Measurements from ENCODE around the gene SYNPO2.

DNA sequence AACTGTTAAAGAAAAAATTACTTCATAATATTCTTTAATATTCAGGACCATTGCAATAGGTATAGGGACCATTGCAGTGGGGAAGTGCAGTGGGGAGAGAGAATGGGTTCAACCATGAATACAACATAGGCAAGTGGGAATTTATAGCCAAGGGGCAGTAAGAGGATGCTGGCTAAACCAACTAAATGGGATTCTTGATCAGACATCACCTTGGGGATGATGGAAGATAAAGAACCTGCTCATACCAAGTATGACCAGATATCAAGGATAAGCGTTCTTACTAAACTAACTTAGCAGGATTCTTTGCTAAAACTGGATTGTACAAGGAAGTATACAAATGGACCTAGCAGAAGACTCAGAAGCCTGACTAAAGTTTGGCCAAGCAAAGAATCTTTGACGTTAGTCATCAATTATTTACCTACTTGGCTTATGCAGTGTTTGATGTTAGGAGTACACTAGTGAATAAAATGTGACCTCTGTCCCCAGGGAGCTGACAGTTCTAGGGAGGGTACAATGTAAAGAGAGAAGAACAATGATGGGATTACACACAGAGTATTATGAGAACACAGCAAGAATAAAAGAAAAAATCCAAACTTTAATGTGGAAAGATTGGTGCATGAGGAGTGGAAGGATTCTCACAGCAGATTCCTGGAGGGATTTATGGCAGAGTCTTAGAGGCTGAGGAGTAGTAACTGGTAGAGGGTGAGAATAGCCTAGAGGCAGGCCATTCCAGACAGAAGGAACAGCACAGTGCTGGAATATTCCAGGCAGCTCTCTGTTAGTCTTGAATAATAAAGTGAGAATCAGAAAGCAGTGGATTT lies 192.3 kb downstream of the SYNPO2 start:
- TF ChIP-seq, protein P1, sequence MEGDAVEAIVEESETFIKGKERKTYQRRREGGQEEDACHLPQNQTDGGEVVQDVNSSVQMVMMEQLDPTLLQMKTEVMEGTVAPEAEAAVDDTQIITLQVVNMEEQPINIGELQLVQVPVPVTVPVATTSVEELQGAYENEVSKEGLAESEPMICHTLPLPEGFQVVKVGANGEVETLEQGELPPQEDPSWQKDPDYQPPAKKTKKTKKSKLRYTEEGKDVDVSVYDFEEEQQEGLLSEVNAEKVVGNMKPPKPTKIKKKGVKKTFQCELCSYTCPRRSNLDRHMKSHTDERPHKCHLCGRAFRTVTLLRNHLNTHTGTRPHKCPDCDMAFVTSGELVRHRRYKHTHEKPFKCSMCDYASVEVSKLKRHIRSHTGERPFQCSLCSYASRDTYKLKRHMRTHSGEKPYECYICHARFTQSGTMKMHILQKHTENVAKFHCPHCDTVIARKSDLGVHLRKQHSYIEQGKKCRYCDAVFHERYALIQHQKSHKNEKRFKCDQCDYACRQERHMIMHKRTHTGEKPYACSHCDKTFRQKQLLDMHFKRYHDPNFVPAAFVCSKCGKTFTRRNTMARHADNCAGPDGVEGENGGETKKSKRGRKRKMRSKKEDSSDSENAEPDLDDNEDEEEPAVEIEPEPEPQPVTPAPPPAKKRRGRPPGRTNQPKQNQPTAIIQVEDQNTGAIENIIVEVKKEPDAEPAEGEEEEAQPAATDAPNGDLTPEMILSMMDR (IDR thresholded peaks at IDR 0.05) = no peak
- no peak for TF ChIP-seq POLR2A (IDR thresholded peaks at IDR 0.05)
